Upper lobe of left lung (tissue), 6 donors: ENCODE measurements around the gene MPZL1. TPM values are rescaled to one million over a fixed set of nuclear protein-coding genes. Genes with fewer than 3 reads are reported as not detected.

Source experiments
- ATAC-seq, 2 donors: fragments of 200-7000 bp; cut with Tn5 transposase; one replicate each; pipeline ENCODE4 v1.9.1; 2022; ENCODE audit warnings: mild to moderate bottlenecking in 2 of 2, moderate library complexity in 2 of 2; ENCODE audit not compliant: low FRiP score in 2 of 2
- DNase-seq, 2 donors: peaks; one replicate each; pipeline ENCODE4 v3.0.0-alpha.2; 2019 to 2020
- H3K27ac ChIP-seq, 4 donors: fragments of 200-600 bp; sonication (generic); one replicate each; pipeline ENCODE4 v1.5.1; 2016 to 2019
- H3K27me3 ChIP-seq, 4 donors: fragments of 200-600 bp; sonication (generic); one replicate each; pipeline ENCODE4 v1.5.1; 2017 to 2019
- H3K36me3 ChIP-seq, 4 donors: fragments of 200-600 bp; sonication (generic); one replicate each; pipeline ENCODE4 v1.5.1; 2016 to 2019
- H3K4me1 ChIP-seq, 4 donors: fragments of 200-600 bp; sonication (generic); one replicate each; pipeline ENCODE4 v1.5.1; 2018 to 2019
- H3K4me3 ChIP-seq, 4 donors: fragments of 200-600 bp; sonication (generic); one replicate each; pipeline ENCODE4 v1.5.1; 2017 to 2019; ENCODE audit warnings: mild to moderate bottlenecking in 2 of 4, moderate library complexity in 1 of 4
- H3K9me3 ChIP-seq, 4 donors: fragments of 200-600 bp; sonication (generic); one replicate each; pipeline ENCODE4 v1.5.1; 2018 to 2019
- EP300 ChIP-seq, 4 donors: sonication (generic); formaldehyde crosslinking; IDR thresholded peaks; one replicate each; pipeline ENCODE4 v1.5.1; 2017; ENCODE audit warnings: antibody characterized with exemption in 4 of 4, control low read depth in 2 of 4
- POLR2A ChIP-seq, 4 donors: fragments of 450-650 bp; IDR thresholded peaks; one replicate each; pipeline ENCODE4 v1.5.1; 2016 to 2017; ENCODE audit warnings: antibody characterized with exemption in 4 of 4, mild to moderate bottlenecking in 2 of 4
- POLR2AphosphoS5 ChIP-seq, 2 donors: sonication (generic); formaldehyde crosslinking; IDR thresholded peaks; one replicate each; pipeline ENCODE4 v1.5.1; 2017; ENCODE audit warnings: antibody characterized with exemption in 2 of 2
- WGBS, 2 donors: methylation state at CpG; one replicate each; pipeline ENCODE4 v1.1.5; 2017 to 2018; 5-methylcytosine and 5-hydroxymethylcytosine counted together
- total RNA-seq, 6 donors: library from RNA; depleted of rRNA in 4 of 6; stranded (reverse); fragments of >200 nt in 4 of 6; gene quantifications; one replicate each; pipeline versions ENCODE4 v1.1.0 to v1.2.1, GENCODE V29; 2016 to 2021
- TF ChIP-seq, protein P1 (sequence below), 6 experiments: fragments of 450-650 bp in 4 of 6; fragments of 200-600 bp in 2 of 6; sonication (generic) in 2 of 6; IDR thresholded peaks; one replicate each; pipeline ENCODE4 v1.5.1; 2016 to 2019; ENCODE audit warnings: antibody characterized with exemption in 6 of 6
- donor health status: DM: no; HTN: no; CAD: no; lungs with moderate emphysema.
- donor health status: DM: no; HTN: yes; CAD: no; lungs with severe emphysema.

Gene MPZL1
- total RNA-seq, 6 donors from 2014 or later = 28.3 to 80.6 (median 65.4) TPM

DNA sequence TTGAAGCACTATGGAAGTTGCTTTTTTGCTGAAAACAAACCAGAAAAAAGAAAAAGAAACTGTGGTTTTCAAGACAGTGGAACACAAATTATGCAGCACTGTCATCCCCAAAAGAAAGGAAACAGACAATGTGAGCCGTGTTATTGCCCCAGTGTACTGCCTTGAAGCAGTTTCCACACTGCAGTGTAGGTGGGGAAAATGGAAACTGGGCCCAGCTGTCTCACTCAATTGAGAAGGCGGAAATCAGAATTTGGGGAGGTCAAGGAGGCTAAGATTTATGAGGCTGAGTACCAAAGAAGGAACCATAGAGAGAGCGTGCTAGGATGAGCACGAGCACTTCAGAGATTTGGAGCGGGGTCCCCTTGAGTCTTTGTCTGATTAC, 55.5 kb downstream of the MPZL1 start:
- DNase-seq (no peak), ATAC-seq (no peak)
- 89 to 92% methylated on average over 5 of the region's 5 CpGs for WGBS, 2 donors
- Histone ChIP-seq H3K4me3 (no peak overlapping the region), H3K36me3 (peaks cover 0 to 23% (median 1%) of the 10 kb centered on the region in 4 donors), H3K4me1 (no peaks in the 10 kb centered on the region), H3K27me3 (no peaks in the 10 kb centered on the region), H3K27ac (no peak overlapping the region), H3K9me3 (no peaks in the 10 kb centered on the region)
- TF ChIP-seq EP300 (IDR thresholded peaks at IDR 0.05) = no peak
- no peak for TF ChIP-seq POLR2A (IDR thresholded peaks at IDR 0.05)
- TF ChIP-seq, protein P1, sequence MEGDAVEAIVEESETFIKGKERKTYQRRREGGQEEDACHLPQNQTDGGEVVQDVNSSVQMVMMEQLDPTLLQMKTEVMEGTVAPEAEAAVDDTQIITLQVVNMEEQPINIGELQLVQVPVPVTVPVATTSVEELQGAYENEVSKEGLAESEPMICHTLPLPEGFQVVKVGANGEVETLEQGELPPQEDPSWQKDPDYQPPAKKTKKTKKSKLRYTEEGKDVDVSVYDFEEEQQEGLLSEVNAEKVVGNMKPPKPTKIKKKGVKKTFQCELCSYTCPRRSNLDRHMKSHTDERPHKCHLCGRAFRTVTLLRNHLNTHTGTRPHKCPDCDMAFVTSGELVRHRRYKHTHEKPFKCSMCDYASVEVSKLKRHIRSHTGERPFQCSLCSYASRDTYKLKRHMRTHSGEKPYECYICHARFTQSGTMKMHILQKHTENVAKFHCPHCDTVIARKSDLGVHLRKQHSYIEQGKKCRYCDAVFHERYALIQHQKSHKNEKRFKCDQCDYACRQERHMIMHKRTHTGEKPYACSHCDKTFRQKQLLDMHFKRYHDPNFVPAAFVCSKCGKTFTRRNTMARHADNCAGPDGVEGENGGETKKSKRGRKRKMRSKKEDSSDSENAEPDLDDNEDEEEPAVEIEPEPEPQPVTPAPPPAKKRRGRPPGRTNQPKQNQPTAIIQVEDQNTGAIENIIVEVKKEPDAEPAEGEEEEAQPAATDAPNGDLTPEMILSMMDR (IDR thresholded peaks at IDR 0.05) = no peak
- no peak for TF ChIP-seq POLR2AphosphoS5 (IDR thresholded peaks at IDR 0.05)

DNA sequence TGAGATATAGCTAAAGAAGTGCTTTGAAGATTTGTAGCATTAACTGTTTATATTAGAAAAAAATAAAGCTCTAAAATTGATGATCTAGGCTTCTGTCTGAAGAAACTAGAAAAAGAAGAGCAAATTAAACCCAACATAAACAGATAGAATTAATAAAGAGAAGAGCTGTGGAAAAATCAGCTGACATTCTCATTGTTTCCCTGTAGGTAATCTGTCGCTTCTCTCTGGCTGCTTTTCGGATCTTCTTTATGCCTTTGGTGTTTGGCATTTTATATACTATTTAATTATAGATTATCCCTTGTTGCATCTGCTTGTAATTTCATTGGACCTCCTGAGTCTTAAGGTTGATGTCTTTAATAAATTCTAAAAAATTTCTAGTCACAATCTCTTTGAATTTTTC, 59.8 kb downstream of the MPZL1 start:
- Histone ChIP-seq H3K36me3 (peaks cover 0 to 9% (median 0%) of the 10 kb centered on the region in 4 donors), H3K4me3 (no peak overlapping the region), H3K27ac (no peak overlapping the region), H3K4me1 (no peaks in the 10 kb centered on the region), H3K27me3 (no peaks in the 10 kb centered on the region), H3K9me3 (no peaks in the 10 kb centered on the region)
- ATAC-seq (no peak), DNase-seq (no peak)
- TF ChIP-seq POLR2AphosphoS5 (IDR thresholded peaks at IDR 0.05) (no peak), EP300 (IDR thresholded peaks at IDR 0.05) (no peak), POLR2A (IDR thresholded peaks at IDR 0.05) (no peak)
- TF ChIP-seq, protein P1 (IDR thresholded peaks at IDR 0.05) = no peak
- WGBS, 2 donors = 94 to 98% methylated on average over 2 of the region's 2 CpGs

DNA sequence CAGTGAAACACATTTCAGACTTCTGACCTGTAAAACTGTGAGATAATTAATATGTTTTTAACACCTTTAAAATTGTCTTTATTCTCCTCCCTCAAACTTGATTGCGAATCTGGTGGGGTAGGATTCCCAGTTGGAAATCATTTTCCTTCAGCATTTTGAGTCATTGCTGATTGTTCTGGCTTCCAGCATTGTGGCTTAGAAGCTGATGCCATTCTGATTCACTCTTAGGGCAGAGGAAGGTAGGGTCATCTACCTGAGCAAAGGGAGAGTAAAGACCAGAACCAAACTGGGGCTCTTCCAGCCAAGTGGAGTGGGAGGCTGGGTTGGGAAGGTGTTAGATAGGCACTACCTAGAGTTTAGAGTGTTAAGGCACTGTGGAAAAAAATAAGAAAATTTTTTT, 61.2 kb downstream of the MPZL1 start:
- no peak for ATAC-seq

DNA sequence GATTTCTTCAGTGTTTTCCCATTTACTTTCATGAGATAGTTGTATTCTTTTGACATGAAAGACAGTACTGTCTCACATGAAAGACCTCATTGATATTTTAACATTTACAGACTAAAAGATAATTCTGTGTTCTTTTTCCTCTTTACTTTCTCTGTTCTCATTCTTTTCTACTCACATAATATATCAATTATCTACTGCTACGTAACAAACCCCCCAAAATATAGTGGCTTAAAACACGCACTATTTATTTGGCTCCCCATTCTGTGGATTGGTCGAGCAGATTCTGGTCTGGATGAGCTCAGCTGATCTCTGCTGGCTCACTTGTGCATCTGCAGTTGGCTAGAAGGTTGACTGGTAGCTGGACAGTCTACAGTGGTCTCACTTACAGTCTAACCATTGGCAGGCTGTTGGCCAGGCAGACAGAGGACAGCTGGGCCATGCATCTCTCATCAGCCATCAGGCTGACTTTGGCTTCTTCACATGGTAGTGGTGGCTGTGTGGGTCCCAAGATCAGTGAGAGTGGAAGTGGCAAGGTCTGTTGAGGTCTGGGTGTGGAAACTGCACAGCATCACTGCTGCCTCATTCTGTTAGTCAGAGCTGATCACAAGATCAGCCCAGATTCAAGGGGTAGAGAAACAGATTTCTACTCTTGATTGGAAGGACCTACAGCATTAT, 63.2 kb downstream of the MPZL1 start:
- H3K27me3 ChIP-seq = no peaks in the 10 kb centered on the region
- no peak overlapping the region for H3K4me3 ChIP-seq
- peaks cover 0 to 24% (median 14%) of the 10 kb centered on the region in 4 donors for H3K36me3 ChIP-seq
- H3K27ac ChIP-seq = no peak overlapping the region
- DNase-seq = no peak
- ATAC-seq = no peak
- no peaks in the 10 kb centered on the region for H3K4me1 ChIP-seq
- no peaks in the 10 kb centered on the region for H3K9me3 ChIP-seq
- whole genome bisulfite sequencing, 2 donors = 90 to 97% methylated on average over 3 of the region's 3 CpGs
- TF ChIP-seq POLR2AphosphoS5 (IDR thresholded peaks at IDR 0.05) = no peak
- TF ChIP-seq EP300 (IDR thresholded peaks at IDR 0.05) = no peak
- TF ChIP-seq, protein P1 (IDR thresholded peaks at IDR 0.05) = no peak
- TF ChIP-seq POLR2A (IDR thresholded peaks at IDR 0.05) = no peak

More for the DNA sequence above, 61.2 kb downstream of the MPZL1 start:
- 100% methylated on average over 1 of the region's 1 CpG for WGBS, 2 donors
- Histone ChIP-seq H3K9me3 (no peaks in the 10 kb centered on the region), H3K4me1 (no peaks in the 10 kb centered on the region), H3K4me3 (no peak overlapping the region), H3K27ac (no peak overlapping the region), H3K27me3 (no peaks in the 10 kb centered on the region), H3K36me3 (peaks cover 0 to 8% (median 3%) of the 10 kb centered on the region in 4 donors)
- no peak for DNase-seq
- TF ChIP-seq POLR2AphosphoS5 (IDR thresholded peaks at IDR 0.05) (no peak), POLR2A (IDR thresholded peaks at IDR 0.05) (no peak)

DNA sequence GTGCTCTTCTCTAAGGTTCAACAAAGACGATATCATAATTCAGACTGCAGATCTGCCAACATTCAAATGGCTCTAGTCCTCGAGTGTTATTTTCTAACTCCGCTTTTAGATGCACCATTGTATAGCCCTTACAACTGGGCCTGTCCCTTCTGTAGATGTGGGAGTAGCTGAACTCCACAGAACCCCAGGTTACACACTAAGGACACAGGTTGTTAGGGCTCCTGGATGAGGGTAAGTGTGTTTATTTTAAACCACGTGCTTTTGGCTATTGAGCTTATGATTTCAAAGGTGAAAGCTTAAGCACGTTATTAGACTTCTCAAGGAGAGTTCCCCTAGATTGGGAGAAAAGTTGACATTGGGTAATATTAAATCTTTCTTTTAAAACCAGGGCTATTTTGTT, 64.7 kb downstream of the MPZL1 start:
- Histone ChIP-seq H3K27ac (no peak overlapping the region), H3K9me3 (no peaks in the 10 kb centered on the region), H3K4me1 (no peaks in the 10 kb centered on the region), H3K36me3 (peaks cover 0 to 29% (median 17%) of the 10 kb centered on the region in 4 donors), H3K4me3 (no peak overlapping the region), H3K27me3 (no peaks in the 10 kb centered on the region)
- ATAC-seq (no peak), DNase-seq (peak in 1 of 2 donors; percentile 29)
- 65 to 79% methylated on average over 5 of the region's 5 CpGs for WGBS, 2 donors
- TF ChIP-seq POLR2AphosphoS5 (IDR thresholded peaks at IDR 0.05) = no peak
- peak in 1 of 4 donors; percentile 43 for TF ChIP-seq EP300 (IDR thresholded peaks at IDR 0.05)
- TF ChIP-seq, protein P1 (IDR thresholded peaks at IDR 0.05) = no peak
